NCI-H1694 (cell line): Measurements from ENCODE around the gene JAG1.
A peak's percentile ranks its signal among the peaks of the same experiment; 100 is the strongest.

Experiments used
- DNase-seq: peaks from one replicate; lab custom pipeline; 2025; lab: John Stamatoyannopoulos, UW

The JAG1 gene

DNA sequence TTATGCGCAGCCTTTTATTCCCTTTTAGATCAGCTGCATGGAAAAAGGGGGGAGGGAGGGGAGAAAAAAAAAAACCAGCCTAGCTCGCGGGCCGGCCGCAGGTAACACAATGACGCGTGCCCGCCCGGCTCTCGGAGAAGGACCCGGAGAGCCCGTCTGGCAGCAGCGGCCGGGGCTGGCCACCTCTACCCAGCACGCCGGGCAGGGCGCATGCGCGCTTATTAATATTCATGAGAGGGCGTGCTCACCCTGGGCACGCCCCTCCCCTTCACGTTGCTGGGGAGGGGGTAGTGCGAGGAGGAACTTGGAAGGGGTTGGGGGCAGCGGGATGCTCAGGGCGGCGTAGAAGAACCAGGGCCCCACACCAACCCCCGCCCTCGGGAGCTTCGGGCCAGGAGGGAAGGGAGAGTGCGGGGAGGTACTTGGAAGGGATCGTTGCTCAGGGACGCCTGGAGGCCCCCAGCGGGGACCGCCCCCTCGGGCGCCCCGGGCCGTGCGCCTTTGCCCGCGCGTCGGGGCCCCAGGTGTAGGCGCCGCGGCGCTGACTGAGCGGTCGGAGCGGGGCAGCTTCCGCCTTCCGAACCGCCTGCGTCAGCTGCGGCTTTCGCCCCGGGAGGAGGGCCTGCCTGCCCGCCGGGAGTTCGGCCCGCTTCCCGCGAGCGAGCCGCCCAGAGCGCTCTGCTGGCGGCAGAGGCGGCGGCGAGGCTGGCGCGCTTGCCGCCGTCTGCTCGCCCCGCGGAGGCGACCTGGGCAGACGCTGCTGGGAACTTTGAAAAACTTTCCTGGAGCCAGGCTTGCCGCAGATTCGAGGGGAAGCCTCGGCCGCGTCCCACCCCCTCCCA lies at the start of gene JAG1:
Gene JAG1 (minus strand): TSS at position 158 of the 842 bp plus-strand sequence. CDS start 469 bp downstream, outside the sequence.
- peak; percentile 74 for DNase-seq

DNA sequence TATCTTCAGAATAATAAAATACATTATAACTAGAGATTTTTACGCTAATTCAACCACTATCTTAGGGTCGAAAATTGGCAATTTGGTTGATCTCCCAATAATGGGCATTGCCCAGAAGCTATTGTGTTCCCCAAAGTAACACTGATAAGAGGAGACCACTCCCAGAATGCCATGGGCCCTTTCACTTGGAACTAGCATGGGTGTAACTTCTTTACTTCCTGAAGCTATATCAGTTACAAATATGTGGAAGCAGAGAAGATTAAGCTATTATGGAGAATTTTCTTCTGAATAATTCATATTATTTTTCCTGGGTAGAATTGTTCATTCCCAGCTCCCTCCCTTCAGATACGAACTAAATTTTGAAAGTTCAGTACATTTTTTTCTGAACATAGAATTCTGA lies 48.2 kb upstream of the JAG1 start:
- DNase-seq = no peak

GRCh38 chr20:10721137-10721896 lies 47.5 kb upstream of the JAG1 start:
- no peak for DNase-seq

GRCh38 chr20:10720565-10720964 lies 46.8 kb upstream of the JAG1 start:
- DNase-seq = no peak

- no peak for DNase-seq
Observed at GRCh38 chr20:10719740-10720385, 46.1 kb upstream of the JAG1 start.

- DNase-seq = no peak
Observed at GRCh38 chr20:10718661-10719060, 44.9 kb upstream of the JAG1 start.

DNA sequence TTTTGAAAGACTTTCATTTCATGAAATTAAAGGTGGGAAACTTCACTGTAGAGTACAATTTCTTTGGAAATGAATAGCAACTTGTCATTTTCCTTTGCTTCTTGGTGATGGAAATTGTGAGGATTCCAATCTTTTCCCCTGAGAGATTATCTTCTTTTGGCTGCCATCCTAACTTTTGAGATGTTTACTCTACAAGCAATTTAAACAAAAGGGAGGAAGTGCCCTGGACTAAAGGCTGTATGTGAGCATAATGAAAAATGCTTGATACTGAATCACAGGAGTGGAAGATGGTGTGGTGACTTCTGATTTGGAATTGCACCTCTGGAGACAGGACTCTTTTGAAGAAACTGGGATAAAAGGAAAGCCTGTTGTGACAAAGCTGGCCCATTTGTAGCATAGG lies 43.1 kb upstream of the JAG1 start:
- no peak for DNase-seq

DNA sequence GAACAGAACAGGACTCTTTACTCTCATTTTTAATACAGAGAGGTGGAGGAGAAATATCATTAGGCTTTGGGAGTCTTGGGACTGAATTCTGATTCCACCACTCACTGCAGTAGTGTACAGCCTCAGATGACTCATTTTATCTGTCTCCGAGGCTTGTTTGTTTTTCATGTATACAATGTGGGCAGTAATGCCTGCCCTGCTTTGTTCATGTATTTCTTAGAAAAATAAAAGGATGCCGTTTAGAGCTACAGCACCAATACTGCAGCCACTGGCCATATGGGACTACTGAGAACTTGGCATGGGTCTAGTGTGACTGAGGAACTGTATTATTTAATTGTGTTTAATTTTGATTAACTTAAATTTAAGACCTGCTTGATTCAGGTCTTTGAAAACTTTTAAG lies 41.2 kb upstream of the JAG1 start:
- DNase-seq = no peak

- no peak for DNase-seq
Observed at GRCh38 chr20:10714236-10714975, 40.6 kb upstream of the JAG1 start.

DNA sequence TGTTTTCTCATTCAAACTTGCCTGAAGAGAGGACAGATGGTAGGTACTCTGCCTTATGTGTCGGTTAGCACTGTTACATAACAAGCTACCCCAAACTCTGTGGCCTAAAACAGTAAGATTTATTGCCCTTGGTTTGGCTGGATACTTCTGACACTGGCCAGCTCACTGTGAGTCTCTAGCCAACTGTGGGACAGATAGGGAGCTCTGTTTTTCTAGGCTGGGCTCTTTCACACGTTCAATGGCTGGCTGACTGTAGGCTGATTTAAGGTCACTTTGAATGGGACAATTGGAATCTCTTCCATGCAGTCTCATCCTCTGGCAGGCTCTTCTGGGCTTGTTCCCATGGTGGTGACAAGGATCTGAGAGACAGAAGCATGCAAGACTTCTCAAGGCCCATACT lies 39.4 kb upstream of the JAG1 start:
- no peak for DNase-seq

- no peak for DNase-seq
Observed at GRCh38 chr20:10711903-10712451, 38.2 kb upstream of the JAG1 start.

DNA sequence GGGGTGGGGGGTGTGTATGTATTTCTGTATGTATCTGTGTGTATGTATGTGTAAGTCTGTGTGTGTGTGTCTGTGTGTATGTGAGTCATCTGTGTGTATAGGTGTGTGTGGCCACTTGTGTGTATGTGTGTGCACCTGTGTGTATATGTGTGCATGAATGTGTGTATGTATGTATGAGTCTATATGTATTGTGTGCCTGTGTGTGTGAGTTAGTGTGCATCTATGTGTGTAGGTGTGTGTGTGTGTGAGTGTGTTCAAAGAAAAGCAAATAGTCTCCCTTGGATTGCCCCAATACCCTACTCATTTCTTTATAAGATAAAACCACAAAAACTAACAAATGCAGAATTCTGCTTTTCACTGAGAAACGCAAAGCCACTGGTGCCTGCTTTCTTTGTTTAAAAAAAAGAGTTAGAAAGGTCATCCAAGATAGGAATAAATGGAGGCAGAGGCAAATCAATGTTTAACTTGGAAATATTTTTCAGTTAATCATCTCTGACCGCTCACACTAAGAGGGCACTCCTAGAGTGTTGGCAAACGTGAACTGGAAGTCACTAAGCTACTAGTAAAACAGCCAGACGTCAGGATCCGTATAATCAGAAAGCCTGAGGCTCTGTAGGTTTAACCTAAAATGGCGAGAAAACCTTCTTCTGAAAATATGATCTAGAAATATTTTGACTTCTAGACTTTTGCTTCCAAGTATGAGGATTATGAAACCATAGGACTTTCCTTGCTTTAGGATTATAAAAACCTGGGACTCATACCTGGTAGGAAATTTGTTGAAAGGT lies 37.4 kb upstream of the JAG1 start:
- DNase-seq = no peak

- no peak for DNase-seq
Observed at GRCh38 chr20:10709916-10710315, 36.1 kb upstream of the JAG1 start.

GRCh38 chr20:10708351-10709185 lies 34.8 kb upstream of the JAG1 start:
- no peak for DNase-seq

DNA sequence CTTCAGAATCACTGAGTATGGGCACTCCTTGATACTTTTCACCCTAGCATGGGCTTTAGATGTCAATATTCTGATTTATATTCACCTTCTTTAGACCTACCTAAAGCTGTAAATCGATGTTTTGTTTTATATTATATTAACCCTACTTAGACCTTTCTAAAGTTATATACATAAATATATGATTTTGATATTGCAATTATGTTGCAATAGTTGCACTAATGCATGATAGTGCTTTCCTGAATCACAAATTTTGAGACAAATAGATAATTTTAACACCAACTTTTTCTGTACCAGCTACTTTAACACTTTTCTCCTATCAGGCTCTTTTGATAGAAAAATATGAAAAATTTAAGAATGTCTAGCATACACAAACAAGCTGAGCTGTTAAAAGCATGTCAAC lies 34.0 kb upstream of the JAG1 start:
- DNase-seq = no peak

- no peak for DNase-seq
Observed at GRCh38 chr20:10707068-10707467, 33.3 kb upstream of the JAG1 start.

GRCh38 chr20:10706460-10706811 lies 32.6 kb upstream of the JAG1 start:
- no peak for DNase-seq

DNA sequence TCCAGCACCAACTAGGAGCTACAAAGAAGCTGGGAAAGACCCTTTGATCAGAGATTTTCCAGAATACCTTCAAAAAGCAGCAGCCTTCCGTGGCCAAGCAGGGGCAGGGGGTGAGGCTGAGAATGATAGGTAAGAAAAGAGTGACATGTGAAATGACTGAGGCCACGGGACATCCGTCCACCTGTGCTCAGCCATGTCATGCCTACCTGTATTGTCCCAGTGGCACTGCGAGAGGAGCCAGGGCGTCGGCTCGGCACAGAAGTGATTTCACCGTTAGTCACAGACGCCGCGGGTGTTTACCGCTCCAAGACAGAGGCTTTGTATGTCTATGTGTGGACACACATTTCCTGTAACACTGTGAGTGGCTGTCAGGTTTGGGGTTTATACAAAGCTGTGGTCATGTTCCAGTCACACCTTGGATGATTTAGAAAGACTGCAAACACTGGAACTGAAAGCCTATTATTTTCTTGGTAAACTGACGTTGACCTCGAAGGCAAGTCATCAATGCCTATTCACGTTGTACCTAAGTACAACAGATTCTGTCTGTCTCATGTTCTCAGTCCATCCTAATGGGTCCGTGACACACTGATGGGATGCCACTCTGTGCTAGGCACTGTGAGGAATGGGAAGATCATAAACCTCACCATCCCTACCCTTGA lies 32.1 kb upstream of the JAG1 start:
- no peak for DNase-seq

- DNase-seq = no peak
Observed at GRCh38 chr20:10701607-10702006, 27.8 kb upstream of the JAG1 start.

DNA sequence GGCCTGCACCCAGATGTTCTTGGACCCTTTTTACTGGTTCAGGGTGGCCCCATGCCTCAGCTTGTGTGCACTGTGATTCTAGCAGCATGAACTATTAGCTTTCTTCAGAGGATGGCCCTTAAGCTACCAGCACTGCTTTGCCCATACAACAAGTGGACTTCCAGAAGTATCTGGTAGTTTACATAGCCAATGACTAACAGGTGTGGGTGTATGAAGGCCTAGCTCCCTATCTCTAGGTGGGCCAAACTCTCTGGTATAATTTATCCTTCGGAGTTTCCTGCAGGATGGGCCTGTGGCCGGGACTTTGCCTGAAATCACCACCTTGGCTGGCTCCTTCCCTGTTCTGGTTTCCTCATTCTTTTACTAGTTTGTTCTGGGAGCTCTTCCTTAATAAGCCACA lies 26.1 kb upstream of the JAG1 start:
- no peak for DNase-seq
